Measurements from ENCODE around the gene CD2.

The CD2 gene, protein sequence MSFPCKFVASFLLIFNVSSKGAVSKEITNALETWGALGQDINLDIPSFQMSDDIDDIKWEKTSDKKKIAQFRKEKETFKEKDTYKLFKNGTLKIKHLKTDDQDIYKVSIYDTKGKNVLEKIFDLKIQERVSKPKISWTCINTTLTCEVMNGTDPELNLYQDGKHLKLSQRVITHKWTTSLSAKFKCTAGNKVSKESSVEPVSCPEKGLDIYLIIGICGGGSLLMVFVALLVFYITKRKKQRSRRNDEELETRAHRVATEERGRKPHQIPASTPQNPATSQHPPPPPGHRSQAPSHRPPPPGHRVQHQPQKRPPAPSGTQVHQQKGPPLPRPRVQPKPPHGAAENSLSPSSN

GRCh38 chr1:116754198-116754977 is at the start of gene CD2:
Gene CD2 (plus strand): TSS chr1:116754430. CDS start chr1:116754493, 63 bp downstream.
- no peak for DNase-seq (ENCODE audit: low read depth)

GRCh38 chr1:116706123-116706522 is 48.1 kb upstream of the CD2 start:
- DNase-seq (ENCODE audit: low read depth): no peak

DNA sequence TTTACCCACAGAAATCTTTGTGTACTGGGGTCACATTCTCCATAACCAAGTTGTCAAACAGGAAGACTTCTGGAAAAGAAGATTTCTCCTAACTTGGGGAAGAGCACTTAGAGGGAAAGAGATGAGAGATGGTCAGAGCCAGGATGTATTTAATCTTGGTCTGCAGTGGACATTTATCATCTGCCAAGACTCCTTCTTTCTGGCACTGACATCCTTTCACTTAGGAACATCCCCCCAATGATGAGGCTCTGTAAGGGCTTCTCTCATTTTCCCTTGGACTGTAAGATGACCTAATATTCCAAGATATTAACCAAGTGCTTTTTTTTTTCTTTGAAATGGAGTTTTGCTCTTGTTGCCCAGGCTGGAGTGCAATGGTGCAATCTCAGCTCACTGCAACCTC is 47.4 kb upstream of the CD2 start:
- no peak for DNase-seq (ENCODE audit: low read depth)

- DNase-seq (ENCODE audit: low read depth): no peak
Measured at GRCh38 chr1:116708255-116708900, 45.9 kb upstream of the CD2 start.

DNA sequence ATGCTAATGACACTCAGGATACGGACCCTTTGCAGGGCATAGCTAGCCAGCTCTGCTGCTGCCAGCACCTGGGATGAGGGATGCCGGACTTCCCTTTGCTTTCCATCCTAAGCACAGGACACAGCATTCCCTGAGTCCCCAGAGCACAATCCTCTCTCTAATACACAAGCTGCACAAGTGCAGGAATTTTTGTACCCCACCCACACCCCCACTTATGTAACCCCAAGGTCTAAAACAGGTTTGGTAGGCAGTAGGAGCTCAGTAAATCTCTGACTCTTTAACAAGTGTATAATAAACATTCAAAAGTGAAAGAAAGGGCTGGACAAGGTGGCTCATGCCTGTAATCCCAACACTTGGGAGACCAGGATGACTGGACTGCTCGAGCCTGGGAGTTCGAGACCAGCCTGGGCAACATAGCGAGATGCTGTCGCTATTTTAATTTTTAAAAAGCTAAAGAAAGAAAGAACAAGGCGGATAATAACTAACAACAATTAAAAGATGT is 44.5 kb upstream of the CD2 start:
- no peak for DNase-seq (ENCODE audit: low read depth)

DNA sequence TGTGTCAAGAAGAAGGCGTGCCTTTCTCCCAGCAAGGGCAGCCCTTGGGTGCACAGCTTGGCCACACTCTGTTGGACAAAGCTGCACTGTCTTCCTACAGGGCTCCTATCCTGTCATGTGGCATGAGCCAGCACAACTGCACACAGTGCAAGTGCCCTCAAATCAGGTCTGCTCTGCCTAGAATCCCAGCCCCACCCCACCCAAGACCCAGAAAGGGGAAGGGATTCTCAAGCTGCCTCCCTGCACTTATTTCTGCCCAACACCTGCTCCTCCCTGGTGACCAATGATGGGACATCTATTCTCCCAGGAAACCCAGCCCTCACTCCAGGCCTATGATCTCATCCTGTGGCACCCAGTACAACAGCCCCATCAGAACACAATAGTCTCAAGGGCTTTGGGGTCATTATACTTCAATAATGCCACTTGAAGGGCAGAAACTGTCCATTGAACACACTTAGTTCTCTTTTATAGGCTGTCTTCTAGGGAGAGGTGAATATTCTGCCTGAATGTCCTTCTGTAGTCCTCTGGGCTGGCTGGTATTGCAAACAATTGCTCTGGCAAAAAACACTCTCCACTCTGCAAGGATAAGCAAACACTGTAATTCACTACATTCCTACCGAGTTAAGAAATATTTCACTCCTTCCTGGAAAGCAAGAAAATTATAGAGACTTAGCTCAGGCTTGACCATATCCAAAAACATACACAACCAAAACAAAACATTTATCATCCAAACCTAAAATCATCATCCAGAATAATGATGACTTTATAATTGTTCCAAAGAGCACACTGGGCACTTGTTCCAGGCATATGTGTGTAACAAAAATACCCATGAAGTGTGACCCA is 43.6 kb upstream of the CD2 start:
- no peak for DNase-seq (ENCODE audit: low read depth)

DNA sequence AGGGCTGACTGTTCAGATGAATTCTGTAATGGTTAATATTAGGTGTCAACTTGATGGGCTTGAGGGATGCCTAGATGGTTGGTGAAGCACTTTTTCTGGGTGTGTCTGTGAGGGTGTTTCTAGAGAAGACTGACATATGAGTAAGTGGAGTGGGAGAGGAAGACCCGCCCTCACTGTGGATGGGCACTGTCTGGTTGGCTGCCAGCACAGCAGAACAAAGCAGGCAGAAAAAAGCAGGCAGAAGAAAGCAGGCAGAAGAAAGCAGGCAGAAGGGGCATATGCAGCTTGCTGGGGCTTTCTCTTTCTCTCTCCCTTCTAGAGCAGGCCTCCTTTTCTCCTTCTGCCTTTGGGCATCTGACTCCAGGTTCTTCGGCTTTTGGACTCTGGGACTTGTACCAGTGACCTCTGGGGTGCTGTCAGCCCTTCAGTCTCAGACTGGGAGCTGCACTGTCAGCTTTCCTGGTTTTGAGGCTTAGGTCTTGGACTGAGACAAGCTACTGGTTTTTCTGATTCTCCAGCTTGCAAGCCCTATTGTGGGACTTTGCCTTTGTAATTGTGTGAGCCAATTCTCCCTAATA is 42.9 kb upstream of the CD2 start:
- no peak for DNase-seq (ENCODE audit: low read depth)

- no peak for DNase-seq (ENCODE audit: low read depth)
Measured at GRCh38 chr1:116712510-116712909, 41.7 kb upstream of the CD2 start.

DNA sequence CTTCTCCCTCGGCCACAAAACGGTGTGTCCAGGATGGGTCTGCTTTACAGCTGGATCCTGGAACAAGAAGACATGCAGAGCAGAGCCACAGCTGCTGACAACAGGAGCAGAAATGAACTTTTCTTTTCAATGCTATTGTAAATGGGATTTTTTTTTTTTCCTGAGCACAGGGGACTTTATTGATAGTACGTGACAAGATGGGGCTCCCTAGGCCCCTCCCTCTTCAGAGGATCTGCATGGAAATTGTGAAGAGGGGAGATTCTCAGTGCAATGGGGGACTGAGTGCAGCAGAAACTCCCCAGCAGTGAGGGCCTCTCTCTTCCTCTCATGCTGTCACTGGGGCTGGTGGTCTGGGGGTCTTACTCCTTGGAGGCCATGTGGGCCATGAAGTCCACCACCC is 40.8 kb upstream of the CD2 start:
- DNase-seq (ENCODE audit: low read depth): no peak

- no peak for DNase-seq (ENCODE audit: low read depth)
Measured at GRCh38 chr1:116716391-116716790, 37.8 kb upstream of the CD2 start.

DNA sequence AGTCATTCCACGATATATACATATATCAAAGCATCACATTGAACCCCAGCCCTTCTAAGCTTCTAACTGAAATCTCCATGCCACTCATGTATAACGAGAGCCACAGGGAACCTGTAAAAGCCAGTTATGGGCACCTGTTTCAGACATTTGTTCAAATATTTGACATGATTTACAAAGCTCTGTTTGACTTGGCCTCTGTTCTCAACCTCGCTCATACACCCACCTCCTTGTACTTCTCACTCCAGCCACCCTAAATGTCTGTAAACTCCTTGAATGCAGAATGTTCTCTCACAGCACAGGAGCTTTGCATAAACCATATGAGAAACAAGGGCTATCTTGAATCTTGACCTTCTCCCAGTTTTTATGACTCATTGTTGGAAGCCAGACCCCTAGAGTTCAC is 36.9 kb upstream of the CD2 start:
- DNase-seq (ENCODE audit: low read depth): no peak

DNA sequence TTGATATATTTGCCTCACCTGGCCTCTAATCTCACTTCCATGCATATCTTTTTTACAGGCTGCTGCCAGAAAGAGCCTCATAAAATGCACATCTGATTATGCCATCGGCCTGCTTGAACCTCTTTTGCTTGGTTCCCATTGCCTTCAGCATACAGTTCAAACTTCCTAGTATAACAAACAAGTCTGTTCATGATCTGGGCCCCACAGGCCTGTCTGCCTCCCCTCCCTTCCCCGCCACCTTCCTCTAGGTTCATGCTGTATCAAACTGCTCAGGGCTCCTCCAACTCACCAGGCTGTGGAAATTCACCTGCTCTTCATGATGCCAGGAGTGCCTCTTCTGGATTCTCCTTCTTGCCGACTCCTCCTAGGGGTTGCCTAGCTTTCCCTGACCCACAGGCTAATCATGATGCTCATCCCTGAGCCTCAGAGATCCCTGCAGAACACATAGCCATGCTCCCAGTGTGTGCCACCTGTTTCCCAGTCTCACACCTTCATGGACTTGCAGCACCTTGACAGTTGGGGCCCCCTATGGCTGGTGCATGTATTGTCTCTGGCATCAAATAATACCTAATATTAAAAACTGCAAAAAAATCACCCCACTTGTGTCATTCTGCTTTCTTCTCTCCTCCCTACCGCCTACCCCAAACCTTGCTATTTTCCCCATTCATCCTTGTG is 33.7 kb upstream of the CD2 start:
- no peak for DNase-seq (ENCODE audit: low read depth)

- DNase-seq (ENCODE audit: low read depth): no peak
Measured at GRCh38 chr1:116721039-116721405, 33.2 kb upstream of the CD2 start.

DNA sequence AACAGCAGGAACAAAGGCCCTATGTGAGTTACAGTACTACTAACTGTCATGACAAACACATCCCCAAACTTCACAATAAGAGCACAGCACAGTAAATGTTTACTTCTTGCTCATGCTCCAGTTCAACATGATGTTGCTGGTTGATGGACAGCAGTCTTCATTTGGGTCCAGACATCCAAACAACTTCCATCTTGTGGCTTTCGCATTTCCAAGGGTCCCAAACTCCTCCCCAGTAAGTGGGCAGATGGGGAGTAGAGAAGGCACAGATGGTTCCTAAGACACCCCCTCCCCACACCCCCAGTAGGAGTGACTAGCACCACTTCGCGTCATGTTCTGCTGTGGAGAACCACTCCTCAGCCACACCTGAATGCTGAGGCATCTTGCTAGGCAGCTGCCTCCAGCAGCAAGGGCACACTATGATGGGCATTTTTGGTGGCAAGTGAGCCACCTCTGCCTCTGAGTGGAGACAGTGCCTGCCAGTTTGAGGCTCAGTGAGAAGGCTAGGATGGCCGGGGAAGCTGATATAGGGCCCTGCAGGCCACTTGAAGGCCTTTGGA is 32.7 kb upstream of the CD2 start:
- DNase-seq (ENCODE audit: low read depth): no peak

- DNase-seq (ENCODE audit: low read depth): no peak
Measured at GRCh38 chr1:116722016-116722838, 32.0 kb upstream of the CD2 start.

GRCh38 chr1:116724765-116725375 is 29.4 kb upstream of the CD2 start:
- DNase-seq (ENCODE audit: low read depth): peak; percentile 19

DNA sequence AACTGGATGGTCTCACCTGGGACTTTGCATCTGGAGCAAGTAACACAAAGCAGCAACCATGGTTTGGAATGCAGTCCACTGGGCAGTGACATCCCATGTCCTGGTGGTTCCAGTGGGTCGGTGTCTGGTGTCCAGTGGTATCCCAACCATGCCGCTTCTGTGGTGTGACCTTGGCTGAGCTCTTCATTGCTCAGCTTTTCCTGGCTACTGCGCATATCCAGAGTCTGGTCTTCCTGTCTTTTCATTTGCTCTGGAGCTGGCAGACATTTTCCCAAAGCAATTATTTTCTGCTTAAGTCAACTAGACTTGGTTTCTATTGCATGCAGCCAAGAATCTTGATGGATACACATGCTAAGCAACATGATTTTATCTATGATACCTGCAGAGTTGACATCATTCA is 28.4 kb upstream of the CD2 start:
- DNase-seq (ENCODE audit: low read depth): no peak

GRCh38 chr1:116726872-116727820 is 27.1 kb upstream of the CD2 start:
- DNase-seq (ENCODE audit: low read depth): no peak
